Raji (cell line): ENCODE results near the gene INSM1.

Experiments
- POLR2A ChIP-seq: IDR thresholded peaks from 2 replicates; pipeline ENCODE4 v1.6.1; 2011; ENCODE audit warnings: low read depth, low read length, control low read depth; ENCODE audit not compliant: insufficient read depth

The INSM1 gene

GRCh38 chr20:20343932-20344331 lies 24.0 kb upstream of the INSM1 start:
- no peak for TF ChIP-seq POLR2A

GRCh38 chr20:20344476-20344875 lies 23.4 kb upstream of the INSM1 start:
- no peak for TF ChIP-seq POLR2A

GRCh38 chr20:20353576-20353975 lies 14.3 kb upstream of the INSM1 start:
- no peak for TF ChIP-seq POLR2A

- no peak for TF ChIP-seq POLR2A
Observed at GRCh38 chr20:20358801-20359200, 9.1 kb upstream of the INSM1 start.

GRCh38 chr20:20359628-20360027 lies 8.3 kb upstream of the INSM1 start:
- no peak for TF ChIP-seq POLR2A

GRCh38 chr20:20360464-20360863 lies 7.4 kb upstream of the INSM1 start:
- no peak for TF ChIP-seq POLR2A

- no peak for TF ChIP-seq POLR2A
Observed at GRCh38 chr20:20362774-20363433, 5.0 kb upstream of the INSM1 start.

GRCh38 chr20:20363434-20363798 lies 4.5 kb upstream of the INSM1 start:
- TF ChIP-seq POLR2A, result no peak

- no peak for TF ChIP-seq POLR2A
Observed at GRCh38 chr20:20363799-20364592, 3.9 kb upstream of the INSM1 start.

GRCh38 chr20:20364593-20365479 lies 3.1 kb upstream of the INSM1 start:
- no peak for TF ChIP-seq POLR2A

- TF ChIP-seq POLR2A, result no peak
Observed at GRCh38 chr20:20365480-20366161, 2.3 kb upstream of the INSM1 start.

GRCh38 chr20:20366551-20366875 lies 1.4 kb upstream of the INSM1 start:
- no peak for TF ChIP-seq POLR2A

GRCh38 chr20:20366876-20367574 lies 879 bp upstream of the INSM1 start:
- TF ChIP-seq POLR2A, result no peak

- TF ChIP-seq POLR2A, result no peak
Observed at GRCh38 chr20:20368418-20369249, 730 bp downstream of the INSM1 start.
